T47D (cell line): ENCODE results near the gene TFPI2.
A peak's percentile ranks its signal among the peaks of the same experiment; 100 is the strongest.

Experiments
- DNase-seq, 2 experiments: peaks; one replicate each; pipeline versions ENCODE4 v3.0.0 to v3.0.0-alpha.2; 2011 to 2012; ENCODE audit warnings: low read depth in 1 of 2, low spot score in 1 of 2
- JUND ChIP-seq: IDR thresholded peaks from 2 replicates; pipeline ENCODE4 v1.6.1; 2012; ENCODE audit warnings: low read depth
- in situ Hi-C: cut with HindIII; loops from 2 replicates; pipeline ENCODE4 v1.10.0; 2016; ENCODE audit warnings: low sequenced_read_pairs, low pct_unique_long_range_greater_than_20kb

TFPI2 gene

GRCh38 chr7:93895859-93896600 lies 5.5 kb upstream of the TFPI2 start:
- TF ChIP-seq JUND, result no peak
- in situ Hi-C loops, result no loop called here
- DNase-seq, result peak in 1 of 2 experiments; percentile 87

GRCh38 chr7:93894966-93895640 lies 4.5 kb upstream of the TFPI2 start:
- in situ Hi-C loops, result no loop called here
- no peak for TF ChIP-seq JUND
- peak in 1 of 2 experiments; percentile 79 for DNase-seq

GRCh38 chr7:93894426-93894825 lies 3.9 kb upstream of the TFPI2 start:
- no peak for TF ChIP-seq JUND
- in situ Hi-C loops, result no loop called here
- peak in 1 of 2 experiments; percentile 77 for DNase-seq

- DNase-seq, result no peak
- no peak for TF ChIP-seq JUND
- in situ Hi-C loops, result no loop called here
These were observed 501 bp downstream of the TFPI2 start for GRCh38 chr7:93890041-93890463.

- TF ChIP-seq JUND, result no peak
- in situ Hi-C loops, result no loop called here
- no peak for DNase-seq
These were observed 1.3 kb downstream of the TFPI2 start for GRCh38 chr7:93889261-93889660.

GRCh38 chr7:93884541-93884940 lies 6.0 kb downstream of the TFPI2 start:
- in situ Hi-C loops, result no loop called here
- TF ChIP-seq JUND, result no peak

GRCh38 chr7:93883917-93884345 lies 6.6 kb downstream of the TFPI2 start:
- TF ChIP-seq JUND, result no peak
- in situ Hi-C loops, result no loop called here
- no peak for DNase-seq

More at GRCh38 chr7:93884541-93884940, 6.0 kb downstream of the TFPI2 start:
- no peak for DNase-seq

- no peak for DNase-seq
- in situ Hi-C loops, result no loop called here
These were observed 7.3 kb downstream of the TFPI2 start for GRCh38 chr7:93883078-93883916.

GRCh38 chr7:93882468-93882867 lies 8.1 kb downstream of the TFPI2 start:
- no peak for DNase-seq
- in situ Hi-C loops, result no loop called here
- no peak for TF ChIP-seq JUND

More at GRCh38 chr7:93883078-93883916, 7.3 kb downstream of the TFPI2 start:
- no peak for TF ChIP-seq JUND

GRCh38 chr7:93879356-93879755 lies 11.2 kb downstream of the TFPI2 start:
- no peak for DNase-seq
- in situ Hi-C loops, result no loop called here
- TF ChIP-seq JUND, result no peak

GRCh38 chr7:93877742-93878141 lies 12.8 kb downstream of the TFPI2 start:
- in situ Hi-C loops, result no loop called here
- TF ChIP-seq JUND, result no peak
- DNase-seq, result peak in 1 of 2 experiments; percentile 34

- in situ Hi-C loops, result no loop called here
- no peak for TF ChIP-seq JUND
- DNase-seq, result no peak
These were observed 16.5 kb downstream of the TFPI2 start for GRCh38 chr7:93873998-93874574.

- no peak for DNase-seq
These were observed 23.7 kb downstream of the TFPI2 start for GRCh38 chr7:93866886-93867285.

More at GRCh38 chr7:93866886-93867285, 23.7 kb downstream of the TFPI2 start:
- no peak for TF ChIP-seq JUND
- in situ Hi-C loops, result no loop called here
